Measurements from ENCODE around the gene HIRA. TPM values are rescaled to one million over a fixed set of nuclear protein-coding genes. Genes with fewer than 3 reads are reported as not detected.

Gene HIRA
- total RNA-seq, 1 experiment from 2014 or later = 24.3 TPM

GRCh38 chr22:19463491-19464469 is 32.2 kb upstream of the HIRA start:
- intact Hi-C loops (cut with micrococcal nuclease) = no loop called here
- CTCF ChIA-PET = interaction anchor here (0.6 to 2.2 kb wide), 3 partner anchors 14 to 165 kb away, joined by 3 to 11 read pairs (median 3); no protein-coding TSS in a partner anchor
- no peak for DNase-seq (ENCODE audit: unreplicated experiment)
- H3K27me3 Mint-ChIP-seq (ENCODE audit: insufficient read depth, unreplicated experiment) = no peaks in the 10 kb centered on the region
- POLR2A ChIA-PET = interaction anchor here (0.6 to 1.9 kb wide), 5 partner anchors 11 to 600 kb away, joined by 3 to 4 read pairs (median 3); partner anchors contain the start of gene CDC45
- peaks cover 66% of the 10 kb centered on the region for H3K36me3 Mint-ChIP-seq (ENCODE audit: insufficient read depth, unreplicated experiment)
- BruUV-seq (replicated peaks) = no TSS peak
- TF ChIP-seq, protein P1, sequence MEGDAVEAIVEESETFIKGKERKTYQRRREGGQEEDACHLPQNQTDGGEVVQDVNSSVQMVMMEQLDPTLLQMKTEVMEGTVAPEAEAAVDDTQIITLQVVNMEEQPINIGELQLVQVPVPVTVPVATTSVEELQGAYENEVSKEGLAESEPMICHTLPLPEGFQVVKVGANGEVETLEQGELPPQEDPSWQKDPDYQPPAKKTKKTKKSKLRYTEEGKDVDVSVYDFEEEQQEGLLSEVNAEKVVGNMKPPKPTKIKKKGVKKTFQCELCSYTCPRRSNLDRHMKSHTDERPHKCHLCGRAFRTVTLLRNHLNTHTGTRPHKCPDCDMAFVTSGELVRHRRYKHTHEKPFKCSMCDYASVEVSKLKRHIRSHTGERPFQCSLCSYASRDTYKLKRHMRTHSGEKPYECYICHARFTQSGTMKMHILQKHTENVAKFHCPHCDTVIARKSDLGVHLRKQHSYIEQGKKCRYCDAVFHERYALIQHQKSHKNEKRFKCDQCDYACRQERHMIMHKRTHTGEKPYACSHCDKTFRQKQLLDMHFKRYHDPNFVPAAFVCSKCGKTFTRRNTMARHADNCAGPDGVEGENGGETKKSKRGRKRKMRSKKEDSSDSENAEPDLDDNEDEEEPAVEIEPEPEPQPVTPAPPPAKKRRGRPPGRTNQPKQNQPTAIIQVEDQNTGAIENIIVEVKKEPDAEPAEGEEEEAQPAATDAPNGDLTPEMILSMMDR (IDR thresholded peaks at IDR 0.05; ENCODE audit: unreplicated experiment) = no peak
- H3K4me1 Mint-ChIP-seq (ENCODE audit: insufficient read depth, unreplicated experiment) = no peaks in the 10 kb centered on the region
- H3K27ac Mint-ChIP-seq (ENCODE audit: low read depth, unreplicated experiment) = no peak overlapping the region
- H3K4me3 Mint-ChIP-seq (ENCODE audit: unreplicated experiment) = no peak overlapping the region
- H3K9me3 Mint-ChIP-seq (ENCODE audit: unreplicated experiment) = no peaks in the 10 kb centered on the region

GRCh38 chr22:19463008-19463407 is 31.5 kb upstream of the HIRA start:
- TF ChIP-seq, protein P1 (IDR thresholded peaks at IDR 0.05; ENCODE audit: unreplicated experiment) = no peak
- POLR2A ChIA-PET = interaction anchor here (0.6 to 0.9 kb wide), 2 partner anchors 31 to 171 kb away, joined by 3 to 4 read pairs; partner anchors contain the start of gene HIRA
- Mint-ChIP-seq H3K9me3 (ENCODE audit: unreplicated experiment) (no peaks in the 10 kb centered on the region), H3K27ac (ENCODE audit: low read depth, unreplicated experiment) (no peak overlapping the region), H3K27me3 (ENCODE audit: insufficient read depth, unreplicated experiment) (no peaks in the 10 kb centered on the region), H3K4me1 (ENCODE audit: insufficient read depth, unreplicated experiment) (no peaks in the 10 kb centered on the region), H3K36me3 (ENCODE audit: insufficient read depth, unreplicated experiment) (peaks cover 67% of the 10 kb centered on the region), H3K4me3 (ENCODE audit: unreplicated experiment) (no peak overlapping the region)
- CTCF ChIA-PET = interaction anchor here (0.6 to 2.2 kb wide), 2 partner anchors 15 to 165 kb away, joined by 3 to 11 read pairs; no protein-coding TSS in a partner anchor
- BruUV-seq (replicated peaks) = no TSS peak
- intact Hi-C loops (cut with micrococcal nuclease) = no loop called here
- DNase-seq (ENCODE audit: unreplicated experiment) = no peak

GRCh38 chr22:19461506-19461905 is 30.0 kb upstream of the HIRA start:
- Mint-ChIP-seq H3K27ac (ENCODE audit: low read depth, unreplicated experiment) (no peak overlapping the region), H3K9me3 (ENCODE audit: unreplicated experiment) (no peaks in the 10 kb centered on the region), H3K36me3 (ENCODE audit: insufficient read depth, unreplicated experiment) (peaks cover 66% of the 10 kb centered on the region), H3K4me1 (ENCODE audit: insufficient read depth, unreplicated experiment) (peaks cover under 1% of the 10 kb centered on the region), H3K4me3 (ENCODE audit: unreplicated experiment) (no peak overlapping the region), H3K27me3 (ENCODE audit: insufficient read depth, unreplicated experiment) (no peaks in the 10 kb centered on the region)
- POLR2A ChIA-PET = no interaction called here
- TF ChIP-seq, protein P1 (IDR thresholded peaks at IDR 0.05; ENCODE audit: unreplicated experiment) = no peak
- DNase-seq (ENCODE audit: unreplicated experiment) = no peak
- CTCF ChIA-PET = interaction anchor here (2.2 kb wide), 1 partner anchor 16 kb away, joined by 11 read pairs; no protein-coding TSS in a partner anchor
- intact Hi-C loops (cut with micrococcal nuclease) = no loop called here
- BruUV-seq (replicated peaks) = no TSS peak

- no peaks in the 10 kb centered on the region for H3K9me3 Mint-ChIP-seq (ENCODE audit: unreplicated experiment)
- BruUV-seq (replicated peaks) = no TSS peak
- POLR2A ChIA-PET = no interaction called here
- TF ChIP-seq, protein P1 (IDR thresholded peaks at IDR 0.05; ENCODE audit: unreplicated experiment) = no peak
- DNase-seq (ENCODE audit: unreplicated experiment) = no peak
- H3K4me1 Mint-ChIP-seq (ENCODE audit: insufficient read depth, unreplicated experiment) = peaks cover 9% of the 10 kb centered on the region
- H3K27me3 Mint-ChIP-seq (ENCODE audit: insufficient read depth, unreplicated experiment) = no peaks in the 10 kb centered on the region
- peaks cover 67% of the 10 kb centered on the region for H3K36me3 Mint-ChIP-seq (ENCODE audit: insufficient read depth, unreplicated experiment)
- H3K4me3 Mint-ChIP-seq (ENCODE audit: unreplicated experiment) = no peak overlapping the region
- H3K27ac Mint-ChIP-seq (ENCODE audit: low read depth, unreplicated experiment) = no peak overlapping the region
- CTCF ChIA-PET = no interaction called here
- intact Hi-C loops (cut with micrococcal nuclease) = no loop called here
Observed at GRCh38 chr22:19460036-19460435, 28.5 kb upstream of the HIRA start.

All from MCF 10A (cell line).